Measurements from ENCODE around the gene PUM2. TPM values are rescaled to one million over a fixed set of nuclear protein-coding genes. Genes with fewer than 3 reads are reported as not detected.
"Not testable (repeated sequence)": the region's sequence is repeated elsewhere in the genome, so short reads cannot be mapped to it uniquely, and the experiment has no call there.

Gene PUM2
- total RNA-seq, 1 donor from 2014 or later, result 112 TPM

DNA sequence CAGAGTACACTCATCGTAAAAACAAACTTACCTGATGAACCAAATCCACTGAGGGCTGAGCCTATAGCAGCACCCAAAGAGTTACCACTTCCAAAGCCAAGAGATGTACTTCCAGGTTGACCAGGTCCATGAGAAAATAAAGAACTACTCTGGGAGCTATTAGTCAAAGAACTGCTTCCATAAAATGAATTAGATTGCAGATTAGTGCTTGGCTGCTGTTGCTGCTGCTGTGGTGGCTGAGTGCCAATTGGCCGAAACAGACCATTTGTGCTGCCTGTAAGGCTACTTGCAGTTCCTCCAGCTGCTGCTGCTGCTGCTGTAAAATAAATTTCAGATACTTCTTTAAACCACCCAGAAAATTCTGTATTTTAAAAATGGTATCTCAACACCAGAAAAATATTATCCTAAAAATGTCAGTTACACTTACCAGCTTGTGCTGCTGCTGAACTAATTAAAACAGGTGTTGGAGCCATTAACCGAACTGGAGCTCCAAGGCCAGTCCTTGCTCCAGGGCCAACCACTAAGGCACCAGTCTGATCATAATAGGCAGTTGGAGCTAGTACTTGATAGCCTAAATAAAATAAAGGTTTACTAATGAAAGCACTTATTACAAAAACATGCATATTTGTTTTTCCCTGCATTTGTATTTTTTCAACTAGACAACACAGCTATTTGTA is 67.6 kb downstream of the PUM2 start:
- H3K36me3 Mint-ChIP-seq, result peaks cover 23% of the 10 kb centered on the region
- H3K27me3 Mint-ChIP-seq, result no peaks in the 10 kb centered on the region
- no peak for DNase-seq (ENCODE audit: extremely low spot score, unreplicated experiment)

DNA sequence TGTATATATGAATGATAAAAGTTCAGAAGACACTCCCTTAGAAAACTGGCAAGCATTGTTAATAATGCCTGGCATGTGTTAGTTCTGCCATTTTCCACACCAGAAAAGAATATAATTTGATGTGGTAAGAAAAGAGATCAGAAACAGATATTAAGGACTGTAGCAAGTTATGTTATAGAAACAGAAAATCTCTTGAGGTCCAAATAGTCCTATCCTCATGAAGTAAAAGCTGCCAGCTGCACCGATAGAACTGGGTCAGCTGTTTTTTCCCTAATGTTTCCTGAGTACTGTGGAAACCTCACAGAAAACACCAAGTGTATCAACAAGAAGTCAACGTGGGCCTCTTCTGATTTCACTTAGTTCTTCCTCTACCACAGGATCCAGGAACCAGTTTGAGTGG is 68.8 kb downstream of the PUM2 start:
- TF ChIP-seq, protein P1, sequence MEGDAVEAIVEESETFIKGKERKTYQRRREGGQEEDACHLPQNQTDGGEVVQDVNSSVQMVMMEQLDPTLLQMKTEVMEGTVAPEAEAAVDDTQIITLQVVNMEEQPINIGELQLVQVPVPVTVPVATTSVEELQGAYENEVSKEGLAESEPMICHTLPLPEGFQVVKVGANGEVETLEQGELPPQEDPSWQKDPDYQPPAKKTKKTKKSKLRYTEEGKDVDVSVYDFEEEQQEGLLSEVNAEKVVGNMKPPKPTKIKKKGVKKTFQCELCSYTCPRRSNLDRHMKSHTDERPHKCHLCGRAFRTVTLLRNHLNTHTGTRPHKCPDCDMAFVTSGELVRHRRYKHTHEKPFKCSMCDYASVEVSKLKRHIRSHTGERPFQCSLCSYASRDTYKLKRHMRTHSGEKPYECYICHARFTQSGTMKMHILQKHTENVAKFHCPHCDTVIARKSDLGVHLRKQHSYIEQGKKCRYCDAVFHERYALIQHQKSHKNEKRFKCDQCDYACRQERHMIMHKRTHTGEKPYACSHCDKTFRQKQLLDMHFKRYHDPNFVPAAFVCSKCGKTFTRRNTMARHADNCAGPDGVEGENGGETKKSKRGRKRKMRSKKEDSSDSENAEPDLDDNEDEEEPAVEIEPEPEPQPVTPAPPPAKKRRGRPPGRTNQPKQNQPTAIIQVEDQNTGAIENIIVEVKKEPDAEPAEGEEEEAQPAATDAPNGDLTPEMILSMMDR (conservative IDR thresholded peaks at IDR 0.05), result no peak
- H3K4me3 Mint-ChIP-seq, result no peak overlapping the region
- H3K9me3 Mint-ChIP-seq, result no peaks in the 10 kb centered on the region
- peaks cover 23% of the 10 kb centered on the region for H3K36me3 Mint-ChIP-seq
- H3K4me1 Mint-ChIP-seq (ENCODE audit: unreplicated experiment), result no peaks in the 10 kb centered on the region
- no peak for DNase-seq (ENCODE audit: extremely low spot score, unreplicated experiment)
- no peak overlapping the region for H3K27ac Mint-ChIP-seq
- H3K27me3 Mint-ChIP-seq, result no peaks in the 10 kb centered on the region

More for the DNA sequence above, 67.6 kb downstream of the PUM2 start:
- Mint-ChIP-seq H3K27ac (no peak overlapping the region), H3K4me3 (no peak overlapping the region), H3K9me3 (no peaks in the 10 kb centered on the region), H3K4me1 (ENCODE audit: unreplicated experiment) (no peaks in the 10 kb centered on the region)
- TF ChIP-seq, protein P1 (conservative IDR thresholded peaks at IDR 0.05), result no peak

DNA sequence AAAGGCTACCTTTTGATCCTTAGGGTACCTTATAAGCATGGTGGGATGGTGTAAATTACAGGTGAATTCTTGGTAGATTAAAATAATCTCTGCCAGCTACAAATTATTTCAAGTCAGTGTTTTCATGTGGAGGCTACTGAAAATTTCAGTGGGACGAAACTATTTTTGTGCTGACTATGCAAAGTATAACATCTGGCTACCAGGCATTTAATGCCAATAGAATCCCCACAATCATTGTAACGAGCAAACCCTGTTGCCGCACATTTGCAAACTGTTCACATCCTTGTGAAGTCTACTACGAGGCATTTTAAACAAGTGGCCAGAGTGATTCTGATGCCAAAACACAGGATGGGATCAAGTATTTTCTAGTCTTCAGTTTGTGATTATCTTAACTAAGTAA is 77.6 kb downstream of the PUM2 start:
- H3K9me3 Mint-ChIP-seq, result no peaks in the 10 kb centered on the region
- TF ChIP-seq, protein P1 (conservative IDR thresholded peaks at IDR 0.05), result no peak

DNA sequence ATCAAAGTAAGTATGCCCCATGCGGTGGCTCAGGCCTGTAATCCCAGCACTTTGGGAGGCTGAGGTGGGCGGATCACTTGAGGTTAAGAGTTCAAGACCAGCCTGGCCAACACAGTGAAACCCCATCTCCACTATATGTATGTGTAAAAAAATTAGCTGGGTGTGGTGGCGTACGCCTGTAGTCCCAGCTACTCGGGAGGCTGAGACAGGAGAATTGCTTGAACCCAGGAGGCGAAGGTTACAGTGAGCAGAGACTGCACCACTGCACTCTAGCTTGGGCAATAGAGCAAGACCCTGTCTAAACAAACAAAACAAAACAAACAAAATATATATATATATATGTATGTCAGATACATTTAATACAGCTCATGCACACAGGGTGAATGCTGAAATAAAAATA is 82.3 kb downstream of the PUM2 start:
- H3K9me3 Mint-ChIP-seq; H3K4me1 Mint-ChIP-seq (ENCODE audit: unreplicated experiment); DNase-seq (ENCODE audit: extremely low spot score, unreplicated experiment); H3K27ac Mint-ChIP-seq; H3K4me3 Mint-ChIP-seq; H3K27me3 Mint-ChIP-seq: not testable (repeated sequence)
- H3K36me3 Mint-ChIP-seq, result peaks cover 41% of the 10 kb centered on the region

More for the DNA sequence above, 77.6 kb downstream of the PUM2 start:
- Mint-ChIP-seq H3K4me1 (ENCODE audit: unreplicated experiment) (no peaks in the 10 kb centered on the region), H3K27ac (no peak overlapping the region), H3K4me3 (no peak overlapping the region), H3K36me3 (peaks cover 22% of the 10 kb centered on the region), H3K27me3 (no peaks in the 10 kb centered on the region)
- DNase-seq (ENCODE audit: extremely low spot score, unreplicated experiment), result no peak

DNA sequence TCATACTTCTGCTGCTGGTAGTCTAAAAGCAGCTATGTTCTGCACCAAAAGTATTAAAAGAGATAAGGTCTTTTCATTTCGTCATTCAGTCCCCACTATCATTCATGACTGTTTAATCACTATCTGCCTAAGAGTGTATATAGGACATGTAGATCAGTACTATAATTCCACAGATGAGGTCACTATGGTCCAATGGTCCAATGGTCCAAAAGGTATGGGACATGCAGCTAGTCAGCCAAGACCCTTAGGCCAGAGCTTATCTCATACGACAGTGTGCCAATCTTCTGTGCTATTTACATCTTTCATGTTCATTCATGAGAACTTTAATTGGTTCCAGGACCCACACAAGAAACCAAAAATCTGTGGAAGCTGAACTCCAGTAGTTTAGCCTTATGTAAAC is 83.1 kb downstream of the PUM2 start:
- H3K27ac Mint-ChIP-seq, result no peak overlapping the region
- H3K4me1 Mint-ChIP-seq (ENCODE audit: unreplicated experiment), result no peaks in the 10 kb centered on the region
- DNase-seq (ENCODE audit: extremely low spot score, unreplicated experiment), result no peak
- TF ChIP-seq, protein P1 (conservative IDR thresholded peaks at IDR 0.05), result no peak
- H3K4me3 Mint-ChIP-seq, result no peak overlapping the region
- no peaks in the 10 kb centered on the region for H3K27me3 Mint-ChIP-seq
- peaks cover 41% of the 10 kb centered on the region for H3K36me3 Mint-ChIP-seq
- H3K9me3 Mint-ChIP-seq, result no peaks in the 10 kb centered on the region

DNA sequence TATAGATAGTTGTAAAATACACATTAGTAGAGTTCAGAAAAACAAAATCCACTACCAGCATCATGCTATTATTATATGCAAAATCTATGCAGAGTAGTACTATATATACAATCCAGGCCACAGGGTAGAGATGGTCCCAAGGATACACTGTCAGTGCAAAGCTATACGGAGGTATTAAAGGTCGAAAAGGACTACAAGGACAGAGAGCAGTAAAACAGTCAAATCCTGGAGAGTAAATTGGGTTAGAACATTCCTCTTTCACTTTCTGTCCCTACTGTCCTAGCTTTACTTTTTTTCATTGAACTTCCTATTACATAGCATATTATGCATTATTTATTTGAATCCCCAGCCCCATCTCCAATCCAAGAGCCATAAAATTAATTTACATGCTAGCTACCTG is 86.0 kb downstream of the PUM2 start:
- H3K9me3 Mint-ChIP-seq, result no peaks in the 10 kb centered on the region
- H3K27ac Mint-ChIP-seq, result no peak overlapping the region
- no peak for DNase-seq (ENCODE audit: extremely low spot score, unreplicated experiment)
- TF ChIP-seq, protein P1 (conservative IDR thresholded peaks at IDR 0.05), result no peak
- H3K4me3 Mint-ChIP-seq, result no peak overlapping the region
- H3K4me1 Mint-ChIP-seq (ENCODE audit: unreplicated experiment), result no peaks in the 10 kb centered on the region
- no peaks in the 10 kb centered on the region for H3K27me3 Mint-ChIP-seq
- H3K36me3 Mint-ChIP-seq, result peaks cover 35% of the 10 kb centered on the region
